HT1080 (cell line): ENCODE data around the gene TADA3. TPM values are rescaled to one million over a fixed set of nuclear protein-coding genes. Genes with fewer than 3 reads are reported as not detected.

Experiments
- DNase-seq: peaks from one replicate; pipeline ENCODE4 v3.0.0-alpha.2; 2015; ENCODE audit warnings: low read depth
- total RNA-seq: library from RNA; depleted of rRNA; stranded (reverse); fragments of >200 nt; shearing (Covaris generic); gene quantifications from 2 replicates; pipeline ENCODE4 v1.2.3, GENCODE V29; 2014

The TADA3 gene
- total RNA-seq, 1 experiment from 2014 or later: 104 TPM

GRCh38 chr3:9810433-9810770 lies 18.1 kb upstream of the TADA3 start:
- no peak for DNase-seq

- peak; percentile 29 for DNase-seq
Measured at GRCh38 chr3:9809615-9810432, 17.6 kb upstream of the TADA3 start, which contains the start of gene TTLL3. TTLL3 (plus strand) TSS chr3:9810262; CDS start chr3:9810662, 400 bp downstream.

- DNase-seq: no peak
Measured at GRCh38 chr3:9809239-9809614, 17.0 kb upstream of the TADA3 start.

GRCh38 chr3:9808345-9809037 lies 16.2 kb upstream of the TADA3 start:
- peak; percentile 59 for DNase-seq

- no peak for DNase-seq
Measured at GRCh38 chr3:9807981-9808344, 15.7 kb upstream of the TADA3 start.

- DNase-seq: no peak
Measured at GRCh38 chr3:9806688-9807589, 14.7 kb upstream of the TADA3 start.

GRCh38 chr3:9806137-9806536 lies 13.9 kb upstream of the TADA3 start:
- DNase-seq: no peak

GRCh38 chr3:9804996-9805395 lies 12.7 kb upstream of the TADA3 start:
- no peak for DNase-seq

- DNase-seq: no peak
Measured at GRCh38 chr3:9803494-9803893, 11.2 kb upstream of the TADA3 start.

GRCh38 chr3:9800529-9800928 lies 8.3 kb upstream of the TADA3 start:
- DNase-seq: no peak

GRCh38 chr3:9797196-9797945 lies 5.1 kb upstream of the TADA3 start:
- DNase-seq: no peak

GRCh38 chr3:9795207-9795606 lies 2.9 kb upstream of the TADA3 start:
- DNase-seq: no peak

- no peak for DNase-seq
Measured at GRCh38 chr3:9794400-9794799, 2.1 kb upstream of the TADA3 start.

- DNase-seq: peak; percentile 20
Measured at GRCh38 chr3:9793161-9793781, 998 bp upstream of the TADA3 start.

GRCh38 chr3:9791790-9792404 lies 376 bp downstream of the TADA3 start:
- no peak for DNase-seq

- no peak for DNase-seq
Measured at GRCh38 chr3:9791127-9791526, 1.1 kb downstream of the TADA3 start.

- DNase-seq: no peak
Measured at GRCh38 chr3:9787714-9788113, 4.6 kb downstream of the TADA3 start.

GRCh38 chr3:9786825-9787669 lies 5.2 kb downstream of the TADA3 start:
- no peak for DNase-seq

GRCh38 chr3:9786209-9786739 lies 6.0 kb downstream of the TADA3 start:
- DNase-seq: no peak
